HG02981 (cell line): ENCODE data around the gene TUBB2A.
"Not testable (repeated sequence)": the region's sequence is repeated elsewhere in the genome, so short reads cannot be mapped to it uniquely, and the experiment has no call there.

Source experiments
- ATAC-seq: cut with Tn5 transposase; IDR thresholded peaks from one replicate; pipeline ENCODE4 v1.9.1; 2021; ENCODE audit warnings: mild to moderate bottlenecking, moderate library complexity; ENCODE audit not compliant: unreplicated experiment

Gene TUBB2A

GRCh38 chr6:3157131-3157933, at the start of gene TUBB2A:
Gene TUBB2A, minus strand, starts transcription at chr6:3157544. Its CDS starts 81 bp downstream, at chr6:3157463.
- peak; percentile 73 for ATAC-seq

GRCh38 chr6:3206339-3207015, 49.1 kb upstream of the TUBB2A start:
- no peak for ATAC-seq

GRCh38 chr6:3205913-3206312, 48.6 kb upstream of the TUBB2A start:
- ATAC-seq = no peak

DNA sequence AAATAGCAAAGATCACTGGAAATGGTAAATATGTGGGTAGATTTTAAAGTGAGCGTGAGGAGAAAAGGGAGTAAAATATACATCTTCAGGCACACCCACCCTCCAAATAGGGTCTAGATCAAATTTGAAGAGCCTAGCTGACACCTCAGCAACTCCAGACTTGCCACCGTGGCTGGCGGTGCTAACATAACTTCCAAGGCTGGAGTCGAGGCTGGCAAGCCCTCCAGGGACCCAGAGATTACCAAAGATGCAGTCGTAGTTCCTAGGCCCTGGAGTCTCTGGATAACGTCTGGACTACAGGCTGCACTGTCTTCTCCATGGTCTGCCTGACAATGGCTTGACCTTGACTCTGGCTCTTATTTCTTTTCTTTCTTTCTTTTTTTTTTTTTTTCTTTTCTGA, 47.6 kb upstream of the TUBB2A start:
- ATAC-seq = no peak

GRCh38 chr6:3202999-3203696, 45.8 kb upstream of the TUBB2A start:
- no peak for ATAC-seq

DNA sequence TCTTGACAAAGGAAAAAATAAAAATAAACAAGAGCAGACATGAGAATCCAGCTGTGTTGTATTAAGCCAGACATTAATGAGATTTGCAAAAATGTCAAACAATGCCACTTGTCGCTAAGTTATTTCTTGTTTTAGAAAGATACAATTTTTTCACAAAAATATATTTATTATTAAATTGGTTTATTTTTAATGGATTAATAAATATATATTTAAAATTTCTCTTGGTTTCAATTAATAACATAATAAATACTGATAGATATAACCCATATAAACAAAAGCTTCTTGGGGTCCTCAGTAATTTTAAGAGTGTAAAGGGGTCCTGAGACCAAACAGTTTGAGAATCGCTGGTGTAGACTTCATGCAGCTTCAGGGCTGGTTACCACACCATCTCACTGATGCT, 44.0 kb upstream of the TUBB2A start:
- ATAC-seq = no peak

DNA sequence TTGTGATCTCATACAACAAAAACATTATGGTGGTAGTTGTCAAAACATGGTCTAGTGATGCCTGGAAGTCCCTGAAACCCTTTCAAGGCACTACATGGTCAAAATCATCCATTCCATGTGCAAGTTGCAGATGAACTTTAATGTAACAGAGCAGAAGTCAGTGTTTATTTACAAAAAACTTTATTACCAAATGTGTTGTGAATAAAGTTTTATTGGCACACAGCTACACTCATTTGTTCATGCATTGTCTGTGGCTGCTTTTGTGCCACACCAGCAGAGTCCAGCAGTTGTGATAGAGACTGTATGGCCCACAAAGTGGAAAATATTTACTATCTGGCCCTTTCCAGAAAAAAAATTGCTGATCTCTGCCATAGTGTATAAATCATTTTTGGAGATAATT, 43.3 kb upstream of the TUBB2A start:
- ATAC-seq = no peak

- no peak for ATAC-seq
These were observed 42.0 kb upstream of the TUBB2A start for GRCh38 chr6:3199382-3199781.

DNA sequence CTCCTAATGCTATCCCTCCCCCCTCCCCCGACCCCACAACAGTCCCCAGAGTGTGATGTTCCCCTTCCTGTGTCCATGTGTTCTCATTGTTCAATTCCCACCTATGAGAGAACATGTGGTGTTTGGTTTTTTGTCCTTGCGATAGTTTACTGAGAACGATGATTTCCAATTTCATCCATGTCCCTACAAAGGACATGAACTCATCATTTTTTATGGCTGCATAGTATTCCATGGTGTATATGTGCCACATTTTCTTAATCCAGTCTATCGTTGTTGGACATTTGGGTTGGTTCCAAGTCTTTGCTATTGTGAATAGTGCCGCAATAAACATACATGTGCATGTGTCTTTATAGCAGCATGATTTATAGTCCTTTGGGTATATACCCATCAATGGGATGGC, 40.4 kb upstream of the TUBB2A start:
- ATAC-seq = not testable (repeated sequence)

DNA sequence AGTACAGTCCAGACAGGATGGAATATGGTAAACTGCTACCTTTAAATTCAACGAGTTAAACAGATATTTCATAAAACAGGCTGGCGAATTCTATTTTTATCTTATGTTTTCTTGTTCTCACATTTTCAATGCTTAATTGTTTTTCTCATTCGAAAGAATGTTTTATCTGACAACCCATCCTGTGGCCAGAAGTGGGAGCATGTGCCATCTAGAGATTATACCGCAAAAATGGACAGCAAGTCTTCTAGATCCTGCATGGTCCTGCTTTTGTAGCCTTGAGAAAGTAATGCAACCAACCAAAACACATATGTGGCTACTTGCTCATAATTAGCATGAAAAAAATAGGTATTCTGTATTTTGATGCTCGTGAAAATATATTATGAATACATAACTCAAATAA, 39.4 kb upstream of the TUBB2A start:
- ATAC-seq = no peak

DNA sequence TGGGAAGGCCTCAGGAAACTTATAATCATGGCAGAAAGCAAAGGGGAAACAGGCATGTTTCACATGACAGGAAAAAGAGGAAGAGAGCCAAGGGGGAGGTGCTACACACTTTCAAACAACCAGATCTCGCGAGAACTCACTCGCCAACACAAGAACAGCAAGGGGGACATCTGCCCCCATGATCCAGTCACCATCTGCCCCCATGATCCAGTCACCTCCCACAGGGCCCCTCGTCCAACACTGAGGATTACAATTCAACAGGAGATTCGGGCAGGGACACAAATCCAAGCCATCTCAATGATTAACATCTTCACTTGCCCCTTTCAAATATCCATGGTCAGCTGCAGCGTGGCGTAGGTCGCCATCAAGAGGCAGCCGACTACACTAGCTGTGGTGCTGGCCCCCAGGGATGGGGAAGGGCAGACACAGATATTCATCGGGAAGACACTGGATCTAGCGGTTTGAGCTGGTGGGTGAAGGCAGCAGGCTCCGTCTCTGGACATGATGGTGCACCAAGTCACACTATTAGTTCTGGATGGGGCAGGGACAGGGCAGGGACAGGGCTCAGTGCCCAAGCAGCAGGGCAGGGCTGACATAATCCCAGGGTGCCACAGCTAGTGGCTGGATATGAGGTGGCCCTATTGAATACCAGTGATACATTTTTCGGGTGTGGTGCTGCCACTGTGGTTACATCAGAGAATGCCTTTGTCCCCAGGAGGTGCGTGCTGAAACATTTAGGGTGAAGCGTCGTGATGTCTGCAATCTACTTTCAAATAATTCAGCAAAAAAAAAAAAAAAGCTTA, 38.6 kb upstream of the TUBB2A start:
- no peak for ATAC-seq

- no peak for ATAC-seq
These were observed 38.0 kb upstream of the TUBB2A start for GRCh38 chr6:3195420-3195694.

DNA sequence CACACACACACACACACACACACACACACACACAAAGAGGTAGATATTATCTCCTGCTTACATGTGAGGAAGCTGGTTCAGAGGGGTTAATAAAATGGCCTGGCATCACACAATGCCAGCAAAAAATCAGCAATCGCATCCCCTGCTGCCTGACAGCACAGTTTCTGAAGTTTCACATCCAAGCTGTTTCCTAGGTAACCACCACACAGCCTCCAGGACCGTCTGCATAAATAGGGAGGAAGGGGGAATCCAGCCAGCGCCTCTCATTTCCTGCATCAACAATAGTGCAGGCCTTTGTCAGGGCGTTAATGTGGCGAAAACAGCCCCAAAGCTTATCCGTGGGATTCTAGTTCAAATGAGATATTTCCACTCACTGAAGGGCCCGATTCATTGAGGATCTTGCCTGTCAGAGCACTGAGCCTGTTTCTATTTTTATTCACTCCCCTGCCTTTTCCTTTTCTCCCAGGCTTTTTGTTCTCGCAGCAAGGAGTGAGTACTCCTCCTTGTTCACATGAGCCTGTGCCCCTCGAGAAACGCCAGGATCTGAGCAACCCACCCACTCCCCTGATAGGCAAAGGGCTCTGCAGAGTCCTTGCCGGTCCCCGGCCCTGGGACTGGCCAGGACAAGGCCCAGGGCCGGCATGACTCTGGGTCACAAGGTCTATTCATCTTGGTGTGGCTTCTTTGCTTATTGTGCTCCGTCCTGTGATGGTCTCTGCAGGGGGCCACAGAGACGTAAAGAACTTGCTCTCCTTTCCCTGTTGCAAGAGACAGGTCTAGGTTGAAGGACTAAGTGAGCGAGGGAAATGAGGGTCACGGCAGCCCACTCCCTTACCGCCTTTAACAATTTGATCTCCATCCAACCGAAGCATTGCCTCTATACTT, 37.4 kb upstream of the TUBB2A start:
- ATAC-seq = no peak

- no peak for ATAC-seq
These were observed 35.9 kb upstream of the TUBB2A start for GRCh38 chr6:3193102-3193849.

DNA sequence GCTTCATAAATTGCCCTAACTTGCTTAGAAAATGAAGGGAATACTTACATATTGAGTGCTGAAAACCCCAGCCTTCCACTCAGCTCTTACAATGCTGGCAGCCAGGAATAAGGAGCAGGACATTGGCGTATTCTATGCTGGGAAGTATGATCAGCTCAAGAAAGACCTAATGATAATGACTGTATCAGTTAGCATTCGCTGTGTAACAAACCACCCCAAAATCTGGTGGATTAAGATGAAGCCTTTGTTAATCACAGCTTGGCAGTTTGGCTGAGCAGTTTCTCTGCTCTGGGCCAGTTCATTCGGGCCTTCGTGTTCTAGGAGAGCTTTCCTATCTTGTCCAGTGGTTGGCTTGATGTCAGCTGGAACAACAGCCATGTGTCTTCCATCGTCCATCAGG, 33.4 kb upstream of the TUBB2A start:
- no peak for ATAC-seq

DNA sequence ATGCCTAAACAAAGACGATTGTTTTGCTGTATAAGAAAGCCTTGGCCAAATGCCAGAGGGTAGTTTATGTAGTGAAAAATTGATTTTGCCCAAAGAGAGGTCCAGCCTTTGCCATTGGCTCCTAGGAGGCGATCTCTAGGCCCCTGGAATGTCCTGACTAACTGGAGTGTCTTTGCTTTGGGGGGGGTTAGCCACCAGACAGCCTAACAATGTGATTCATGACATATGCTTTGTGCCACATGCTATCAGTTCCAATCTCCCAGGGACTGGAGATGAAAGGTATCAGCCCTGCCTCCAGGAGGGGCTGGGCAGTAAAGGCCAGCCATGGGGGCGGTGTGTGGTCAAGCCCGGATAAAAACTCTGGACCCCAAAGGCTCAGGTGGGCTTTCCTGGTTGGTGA, 32.7 kb upstream of the TUBB2A start:
- no peak for ATAC-seq

DNA sequence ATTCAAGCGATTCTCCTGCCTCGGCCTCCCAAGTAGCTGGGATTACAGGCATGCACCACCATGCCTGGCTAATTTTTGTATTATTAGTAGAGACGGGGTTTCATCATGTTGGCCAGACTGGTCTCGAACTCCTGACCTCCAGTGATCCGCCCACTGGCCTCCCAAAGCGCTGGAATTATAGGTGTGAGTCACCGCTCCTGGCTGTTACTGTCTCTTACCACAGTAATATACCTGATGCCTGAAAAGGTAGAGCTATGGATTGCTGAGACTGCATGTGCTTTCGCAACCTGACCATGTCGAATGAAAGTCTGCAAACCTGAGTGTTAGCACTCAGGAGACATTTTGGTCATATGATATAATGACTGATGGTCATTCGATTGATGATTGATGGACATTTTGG, 31.8 kb upstream of the TUBB2A start:
- not testable (repeated sequence) for ATAC-seq

DNA sequence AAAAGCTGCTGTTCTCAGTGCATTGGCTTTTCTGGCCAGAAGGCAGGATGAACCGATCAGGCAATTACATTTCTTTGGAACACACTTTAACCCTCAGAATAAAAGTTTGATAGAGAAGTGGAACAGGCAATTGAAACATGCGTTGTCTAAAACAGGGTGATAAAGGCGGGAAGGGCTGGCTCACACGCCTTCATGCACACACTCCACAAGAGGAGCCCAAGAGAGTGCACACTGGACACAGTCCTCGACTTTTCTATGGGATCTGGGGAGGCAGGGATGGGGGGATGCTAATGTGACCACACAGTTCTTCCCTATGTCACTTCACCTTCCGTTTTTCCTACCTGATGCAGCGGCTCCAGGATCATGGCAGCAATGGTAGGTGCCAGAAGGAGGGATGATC, 30.9 kb upstream of the TUBB2A start:
- ATAC-seq = no peak

GRCh38 chr6:3186974-3187382, 29.6 kb upstream of the TUBB2A start:
- ATAC-seq = no peak

GRCh38 chr6:3183066-3183465, 25.7 kb upstream of the TUBB2A start:
- no peak for ATAC-seq
